GM12878 (cell line): ENCODE data around the gene MTHFD1. TPM values are rescaled to one million over a fixed set of nuclear protein-coding genes. Genes with fewer than 3 reads are reported as not detected.

Experiments
- ATAC-seq: fragments of 200-7000 bp; cut with Tn5 transposase; 3 replicates; pipeline ENCODE4 v1.9.1; 2020; ENCODE audit warnings: mild to moderate bottlenecking, moderate library complexity
- BruUV-seq: library from RNA; stranded (reverse); fragments of 400-500 nt; replicated peaks from 2 replicates; lab custom pipeline; 2021; lab: Mats Ljungman, UMichigan
- CTCF ChIA-PET: fragments of 300-600 bp; sonication (Branson Sonifier 250); formaldehyde crosslinking; extraction: SDS; loops from one replicate; lab custom pipeline; 2021; ENCODE audit warnings: inconsistent platforms; lab: Yijun Ruan, JAX
- POLR2A ChIA-PET: fragments of 350-600 bp; formaldehyde crosslinking; extraction: SDS; loops from one replicate; lab custom pipeline; 2021; ENCODE audit warnings: inconsistent platforms; lab: Charles Lee
- RAD21 ChIA-PET: fragments of 300-600 bp; sonication (Branson Sonifier 250); formaldehyde crosslinking; loops from one replicate; lab custom pipeline; 2023; ENCODE audit warnings: antibody characterized with exemption; ENCODE audit not compliant: unreplicated experiment; lab: Charles Lee
- SMC1A ChIA-PET: fragments of 300-600 bp; sonication (Branson Sonifier 250); formaldehyde crosslinking; loops from one replicate; lab custom pipeline; 2023; ENCODE audit not compliant: unreplicated experiment, uncharacterized antibody; lab: Charles Lee
- DNase-seq: peaks from one replicate; pipeline ENCODE4 v3.0.0-alpha.2; 2011; ENCODE audit warnings: low read depth, low spot score
- FAIRE-seq: peaks from 3 replicates; lab custom pipeline; 2011; peaks lifted over from hg19 to GRCh38; lab: Jason Lieb, UNC
- H2AFZ ChIP-seq: 2 replicates; pipeline ENCODE4 v1.6.0; 2011; ENCODE audit warnings: low read depth, low read length, control low read depth; ENCODE audit not compliant: control insufficient read depth
- H3K27ac ChIP-seq: 2 replicates; pipeline ENCODE4 v1.5.1; 2011; ENCODE audit warnings: control low read depth; ENCODE audit not compliant: control insufficient read depth, insufficient read depth
- H3K27me3 ChIP-seq, 2 experiments: replicated peaks in 1 of 2; 2 replicates each; pipeline versions ENCODE4 v1.6.0 to v1.6.1; 2011; ENCODE audit warnings: low read length in 1 of 2; ENCODE audit not compliant: control insufficient read depth in 2 of 2, insufficient read depth in 2 of 2
- H3K36me3 ChIP-seq, 2 experiments: 2 replicates each; pipeline ENCODE4 v1.5.1; 2011; ENCODE audit warnings: low read length in 1 of 2; ENCODE audit not compliant: control insufficient read depth in 2 of 2, insufficient read depth in 2 of 2
- H3K4me1 ChIP-seq: 2 replicates; pipeline ENCODE4 v1.6.1; 2011; ENCODE audit warnings: mild to moderate bottlenecking, low read length, moderate library complexity, mixed read lengths; ENCODE audit not compliant: control insufficient read depth, insufficient read depth
- H3K4me2 ChIP-seq: 2 replicates; pipeline ENCODE4 v1.6.0; 2011; ENCODE audit warnings: control low read depth; ENCODE audit not compliant: control insufficient read depth, insufficient read depth
- H3K4me3 ChIP-seq: fragments of 200-600 bp; sonication (generic); 2 replicates; pipeline ENCODE4 v1.5.1; 2016
- H3K79me2 ChIP-seq: 2 replicates; pipeline ENCODE4 v1.6.0; 2011; ENCODE audit warnings: low read length; ENCODE audit not compliant: control insufficient read depth, insufficient read depth
- H3K9ac ChIP-seq: 2 replicates; pipeline ENCODE4 v1.8.0; 2011; ENCODE audit warnings: low read length, control low read depth, mixed read lengths; ENCODE audit not compliant: control insufficient read depth, insufficient read depth
- H3K9me3 ChIP-seq: replicated peaks from 3 replicates; pipeline ENCODE4 v1.5.1; 2011; ENCODE audit warnings: mild to moderate bottlenecking, low read length; ENCODE audit not compliant: control insufficient read depth, insufficient read depth
- H4K20me1 ChIP-seq: 2 replicates; pipeline ENCODE4 v1.6.0; 2011; ENCODE audit not compliant: control insufficient read depth, insufficient read depth
- ATF7 ChIP-seq: fragments of 450-650 bp; IDR thresholded peaks from 2 replicates; pipeline ENCODE4 v1.6.1; 2016; ENCODE audit warnings: low read depth, mild to moderate bottlenecking
- CREB1 ChIP-seq: IDR thresholded peaks from 2 replicates; pipeline ENCODE4 v1.6.1; 2012; ENCODE audit warnings: low read depth, mild to moderate bottlenecking, inconsistent platforms
- GABPA ChIP-seq: IDR thresholded peaks from 2 replicates; pipeline ENCODE4 v1.6.1; 2014; ENCODE audit warnings: antibody characterized with exemption, low read depth, mild to moderate bottlenecking, inconsistent platforms
- KDM1A ChIP-seq: fragments of 200-600 bp; sonication (generic); IDR thresholded peaks from 2 replicates; pipeline ENCODE4 v1.6.1; 2016; ENCODE audit warnings: borderline replicate concordance
- NFYA ChIP-seq: IDR thresholded peaks from 2 replicates; pipeline ENCODE4 v1.6.1; 2011; ENCODE audit warnings: low read depth, mild to moderate bottlenecking, low read length, improper control_type of control experiment, borderline replicate concordance
- POLR2AphosphoS5 ChIP-seq: IDR thresholded peaks from 2 replicates; pipeline ENCODE4 v1.6.1; 2011; ENCODE audit warnings: mild to moderate bottlenecking, low read length, inconsistent platforms
- POU2F2 ChIP-seq: IDR thresholded peaks from 3 replicates; pipeline ENCODE4 v1.6.1; 2011; ENCODE audit warnings: low read depth, mild to moderate bottlenecking, low read length, borderline replicate concordance
- RBBP5 ChIP-seq: fragments of 200-600 bp; sonication (generic); conservative IDR thresholded peaks from 2 replicates; pipeline ENCODE4 v1.6.1; 2016
- RCOR1 ChIP-seq: conservative IDR thresholded peaks from 2 replicates; pipeline ENCODE4 v1.6.1; 2012; ENCODE audit warnings: low read depth, low read length, improper control_type of control experiment
- WGBS: methylation state at CpG from one replicate; pipeline ENCODE4 v1.1.6; 2016; ENCODE audit warnings: low lambda C conversion rate; ENCODE audit not compliant: insufficient replicate concordance, insufficient coverage; ENCODE audit errors: missing lambda C conversion rate; 5-methylcytosine and 5-hydroxymethylcytosine counted together
- in situ Hi-C: fragments of 300-500 bp; cut with MboI; formaldehyde crosslinking; loops from 9 replicates; pipeline ENCODE4 v1.14.3; 2018; ENCODE audit warnings: mixed read lengths
- intact Hi-C: fragments of 100-400 bp; cut with micrococcal nuclease; formaldehyde crosslinking; loops from one replicate; pipeline ENCODE4 v1.14.2; 2022; ENCODE audit not compliant: unreplicated experiment
- polyA plus RNA-seq, 11 experiments: library from polyadenylated mRNA; depleted of rRNA in 4 of 11; unstranded in 6 of 11; stranded (reverse) in 5 of 11; fragments of >200 nt; fragmentation: Nextera tagmentation in 4 of 11; fragmentation: Illumina TruSeq in 1 of 11; extraction: Ambion mirVana in 4 of 11; extraction: Trizol in 1 of 11; gene quantifications; 1 replicate in 1 of 11; 2 replicates in 10 of 11; pipeline versions ENCODE4 v1.2.1 to v1.2.3, GENCODE V29; 2011 to 2016; ENCODE audit warnings: inconsistent platforms in 2 of 11, missing spikeins in 2 of 11, low read depth in 1 of 11
- total RNA-seq, 4 experiments: library from RNA; depleted of rRNA in 3 of 4; stranded (reverse); fragments of >200 nt in 3 of 4; fragmentation: Illumina TruSeq in 1 of 4; extraction: Trizol in 1 of 4; gene quantifications; 2 replicates each; pipeline versions ENCODE4 v1.2.1 to v1.2.3, GENCODE V29; 2013 to 2021
- TF ChIP-seq, protein P1 (sequence below): fragments of 450-650 bp; IDR thresholded peaks from 2 replicates; pipeline ENCODE4 v1.6.1; 2017; ENCODE audit warnings: antibody characterized with exemption, mild to moderate bottlenecking, moderate library complexity
- TF ChIP-seq, protein P2 (sequence below): IDR thresholded peaks from 2 replicates; pipeline ENCODE4 v1.6.1; 2011; ENCODE audit warnings: borderline replicate concordance, low read depth, mild to moderate bottlenecking, moderate library complexity, low read length; ENCODE audit not compliant: insufficient read depth, poor library complexity, severe bottlenecking
- TF ChIP-seq, protein P3 (sequence below): fragments of 450-650 bp; IDR thresholded peaks from 2 replicates; pipeline ENCODE4 v1.6.1; 2017; ENCODE audit warnings: borderline replicate concordance
- TF ChIP-seq, protein P4 (sequence below): IDR thresholded peaks from 2 replicates; pipeline ENCODE4 v1.6.1; 2011; ENCODE audit warnings: borderline replicate concordance, low read depth, mild to moderate bottlenecking, moderate library complexity, mixed read lengths, low read length; ENCODE audit not compliant: insufficient read depth; ENCODE audit errors: extremely low read length
- TF ChIP-seq, protein P5 (sequence below): fragments of 450-650 bp; IDR thresholded peaks from 2 replicates; pipeline ENCODE4 v1.6.1; 2018; ENCODE audit warnings: mild to moderate bottlenecking, low read depth, moderate library complexity; ENCODE audit not compliant: partially characterized antibody

The MTHFD1 gene
- total and polyA plus RNA-seq, 10 of the 15 experiments (the other 5 are each of a cell fraction or from before 2014, with no cell fraction given), result 99.3 to 310 (median 173) TPM

DNA sequence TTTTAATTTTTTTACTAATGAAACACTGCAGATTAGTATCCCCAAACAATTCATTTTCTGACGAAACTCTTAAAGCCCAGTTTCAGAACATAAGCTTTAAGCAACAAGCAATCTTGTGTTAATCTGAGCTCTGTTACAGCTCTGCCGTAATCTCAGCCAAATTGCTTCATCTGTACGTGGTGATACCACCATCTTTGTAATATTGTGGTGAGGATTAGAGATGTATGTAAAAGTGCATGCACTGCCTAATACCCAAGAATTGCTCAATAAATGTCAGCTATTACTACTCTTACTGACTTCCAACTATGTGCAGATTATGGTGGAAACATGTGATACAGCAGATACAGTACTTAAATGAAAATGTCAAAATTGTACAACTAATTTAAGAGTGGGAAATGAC, 78.9 kb downstream of the MTHFD1 start:
- intact Hi-C loops (no loop called here), in situ Hi-C loops (no loop called here)
- Histone ChIP-seq H3K9ac (no peak overlapping the region), H3K9me3 (no peaks in the 10 kb centered on the region), H2AFZ (no peak overlapping the region), H3K4me2 (no peak overlapping the region), H4K20me1 (no peaks in the 10 kb centered on the region), H3K4me1 (peaks cover 31% of the 10 kb centered on the region), H3K36me3 (no peaks in the 10 kb centered on the region; a peak in 1 of 4 replicates), H3K27me3 (no peaks in the 10 kb centered on the region), H3K27ac (no peak overlapping the region), H3K4me3 (no peak overlapping the region), H3K79me2 (no peaks in the 10 kb centered on the region)
- RAD21 ChIA-PET, result interaction anchor here (0.9 to 2.3 kb wide), 10 partner anchors 9 to 123 kb away, joined by 3 to 12 read pairs (median 4); partner anchors contain the start of gene MTHFD1
- 82% methylated on average over 3 of the region's 3 CpGs for WGBS
- SMC1A ChIA-PET, result interaction anchor here (0.7 to 6.2 kb wide), 16 partner anchors 9 to 124 kb away, joined by 3 to 95 read pairs (median 5); partner anchors contain the start of genes MTHFD1 and ZBTB25
- FAIRE-seq, result no peak
- no peak for DNase-seq
- no TSS peak for BruUV-seq
- no peak for ATAC-seq
- CTCF ChIA-PET, result interaction anchor here (0.6 to 6.4 kb wide), 13 partner anchors 12 to 125 kb away, joined by 3 to 60 read pairs (median 4); no protein-coding TSS in a partner anchor
- POLR2A ChIA-PET, result interaction anchor here (0.9 to 2.4 kb wide), 5 partner anchors 19 to 79 kb away, joined by 3 to 16 read pairs (median 4); partner anchors contain the start of gene MTHFD1
- TF ChIP-seq NFYA (no peak), RBBP5 (no peak), RCOR1 (no peak), GABPA (no peak), KDM1A (no peak), ATF7 (no peak), POLR2AphosphoS5 (no peak), CREB1 (no peak), POU2F2 (no peak)
- TF ChIP-seq, protein P1, sequence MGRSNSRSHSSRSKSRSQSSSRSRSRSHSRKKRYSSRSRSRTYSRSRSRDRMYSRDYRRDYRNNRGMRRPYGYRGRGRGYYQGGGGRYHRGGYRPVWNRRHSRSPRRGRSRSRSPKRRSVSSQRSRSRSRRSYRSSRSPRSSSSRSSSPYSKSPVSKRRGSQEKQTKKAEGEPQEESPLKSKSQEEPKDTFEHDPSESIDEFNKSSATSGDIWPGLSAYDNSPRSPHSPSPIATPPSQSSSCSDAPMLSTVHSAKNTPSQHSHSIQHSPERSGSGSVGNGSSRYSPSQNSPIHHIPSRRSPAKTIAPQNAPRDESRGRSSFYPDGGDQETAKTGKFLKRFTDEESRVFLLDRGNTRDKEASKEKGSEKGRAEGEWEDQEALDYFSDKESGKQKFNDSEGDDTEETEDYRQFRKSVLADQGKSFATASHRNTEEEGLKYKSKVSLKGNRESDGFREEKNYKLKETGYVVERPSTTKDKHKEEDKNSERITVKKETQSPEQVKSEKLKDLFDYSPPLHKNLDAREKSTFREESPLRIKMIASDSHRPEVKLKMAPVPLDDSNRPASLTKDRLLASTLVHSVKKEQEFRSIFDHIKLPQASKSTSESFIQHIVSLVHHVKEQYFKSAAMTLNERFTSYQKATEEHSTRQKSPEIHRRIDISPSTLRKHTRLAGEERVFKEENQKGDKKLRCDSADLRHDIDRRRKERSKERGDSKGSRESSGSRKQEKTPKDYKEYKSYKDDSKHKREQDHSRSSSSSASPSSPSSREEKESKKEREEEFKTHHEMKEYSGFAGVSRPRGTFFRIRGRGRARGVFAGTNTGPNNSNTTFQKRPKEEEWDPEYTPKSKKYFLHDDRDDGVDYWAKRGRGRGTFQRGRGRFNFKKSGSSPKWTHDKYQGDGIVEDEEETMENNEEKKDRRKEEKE, result no peak
- TF ChIP-seq, protein P2, sequence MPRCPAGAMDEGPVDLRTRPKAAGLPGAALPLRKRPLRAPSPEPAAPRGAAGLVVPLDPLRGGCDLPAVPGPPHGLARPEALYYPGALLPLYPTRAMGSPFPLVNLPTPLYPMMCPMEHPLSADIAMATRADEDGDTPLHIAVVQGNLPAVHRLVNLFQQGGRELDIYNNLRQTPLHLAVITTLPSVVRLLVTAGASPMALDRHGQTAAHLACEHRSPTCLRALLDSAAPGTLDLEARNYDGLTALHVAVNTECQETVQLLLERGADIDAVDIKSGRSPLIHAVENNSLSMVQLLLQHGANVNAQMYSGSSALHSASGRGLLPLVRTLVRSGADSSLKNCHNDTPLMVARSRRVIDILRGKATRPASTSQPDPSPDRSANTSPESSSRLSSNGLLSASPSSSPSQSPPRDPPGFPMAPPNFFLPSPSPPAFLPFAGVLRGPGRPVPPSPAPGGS, result no peak
- TF ChIP-seq, protein P3, sequence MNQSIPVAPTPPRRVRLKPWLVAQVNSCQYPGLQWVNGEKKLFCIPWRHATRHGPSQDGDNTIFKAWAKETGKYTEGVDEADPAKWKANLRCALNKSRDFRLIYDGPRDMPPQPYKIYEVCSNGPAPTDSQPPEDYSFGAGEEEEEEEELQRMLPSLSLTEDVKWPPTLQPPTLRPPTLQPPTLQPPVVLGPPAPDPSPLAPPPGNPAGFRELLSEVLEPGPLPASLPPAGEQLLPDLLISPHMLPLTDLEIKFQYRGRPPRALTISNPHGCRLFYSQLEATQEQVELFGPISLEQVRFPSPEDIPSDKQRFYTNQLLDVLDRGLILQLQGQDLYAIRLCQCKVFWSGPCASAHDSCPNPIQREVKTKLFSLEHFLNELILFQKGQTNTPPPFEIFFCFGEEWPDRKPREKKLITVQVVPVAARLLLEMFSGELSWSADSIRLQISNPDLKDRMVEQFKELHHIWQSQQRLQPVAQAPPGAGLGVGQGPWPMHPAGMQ, result no peak
- TF ChIP-seq, protein P4, sequence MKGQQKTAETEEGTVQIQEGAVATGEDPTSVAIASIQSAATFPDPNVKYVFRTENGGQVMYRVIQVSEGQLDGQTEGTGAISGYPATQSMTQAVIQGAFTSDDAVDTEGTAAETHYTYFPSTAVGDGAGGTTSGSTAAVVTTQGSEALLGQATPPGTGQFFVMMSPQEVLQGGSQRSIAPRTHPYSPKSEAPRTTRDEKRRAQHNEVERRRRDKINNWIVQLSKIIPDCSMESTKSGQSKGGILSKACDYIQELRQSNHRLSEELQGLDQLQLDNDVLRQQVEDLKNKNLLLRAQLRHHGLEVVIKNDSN, result no peak
- TF ChIP-seq, protein P5, sequence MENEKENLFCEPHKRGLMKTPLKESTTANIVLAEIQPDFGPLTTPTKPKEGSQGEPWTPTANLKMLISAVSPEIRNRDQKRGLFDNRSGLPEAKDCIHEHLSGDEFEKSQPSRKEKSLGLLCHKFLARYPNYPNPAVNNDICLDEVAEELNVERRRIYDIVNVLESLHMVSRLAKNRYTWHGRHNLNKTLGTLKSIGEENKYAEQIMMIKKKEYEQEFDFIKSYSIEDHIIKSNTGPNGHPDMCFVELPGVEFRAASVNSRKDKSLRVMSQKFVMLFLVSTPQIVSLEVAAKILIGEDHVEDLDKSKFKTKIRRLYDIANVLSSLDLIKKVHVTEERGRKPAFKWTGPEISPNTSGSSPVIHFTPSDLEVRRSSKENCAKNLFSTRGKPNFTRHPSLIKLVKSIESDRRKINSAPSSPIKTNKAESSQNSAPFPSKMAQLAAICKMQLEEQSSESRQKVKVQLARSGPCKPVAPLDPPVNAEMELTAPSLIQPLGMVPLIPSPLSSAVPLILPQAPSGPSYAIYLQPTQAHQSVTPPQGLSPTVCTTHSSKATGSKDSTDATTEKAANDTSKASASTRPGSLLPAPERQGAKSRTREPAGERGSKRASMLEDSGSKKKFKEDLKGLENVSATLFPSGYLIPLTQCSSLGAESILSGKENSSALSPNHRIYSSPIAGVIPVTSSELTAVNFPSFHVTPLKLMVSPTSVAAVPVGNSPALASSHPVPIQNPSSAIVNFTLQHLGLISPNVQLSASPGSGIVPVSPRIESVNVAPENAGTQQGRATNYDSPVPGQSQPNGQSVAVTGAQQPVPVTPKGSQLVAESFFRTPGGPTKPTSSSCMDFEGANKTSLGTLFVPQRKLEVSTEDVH, result no peak
